ENCODE results near the gene SPATA6L.
A peak's percentile ranks its signal among the peaks of the same experiment; 100 is the strongest.

DNA sequence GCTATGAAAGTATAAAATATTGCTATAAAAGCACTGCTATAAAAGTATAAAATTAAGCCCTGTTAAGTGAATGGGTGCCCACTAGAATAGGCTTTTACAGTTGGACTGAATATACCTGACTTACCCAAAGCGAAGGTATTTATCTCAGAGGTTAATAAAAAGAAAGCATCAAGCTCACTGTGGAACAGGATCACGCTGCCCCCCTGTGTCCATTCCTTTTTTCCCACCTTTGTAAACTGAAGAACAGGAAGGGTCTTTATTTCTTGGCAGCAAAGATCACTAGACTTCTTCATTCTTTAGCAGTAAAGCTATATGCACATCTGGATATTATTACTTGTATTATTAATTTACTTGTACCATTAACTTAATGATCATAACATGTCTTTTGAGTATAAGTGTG is 26.3 kb downstream of the SPATA6L start:
- TF ChIP-seq POLR2A (IDR thresholded peaks at IDR 0.05) (no peak), POLR2AphosphoS5 (IDR thresholded peaks at IDR 0.05) (no peak)
- TF ChIP-seq, protein P1, sequence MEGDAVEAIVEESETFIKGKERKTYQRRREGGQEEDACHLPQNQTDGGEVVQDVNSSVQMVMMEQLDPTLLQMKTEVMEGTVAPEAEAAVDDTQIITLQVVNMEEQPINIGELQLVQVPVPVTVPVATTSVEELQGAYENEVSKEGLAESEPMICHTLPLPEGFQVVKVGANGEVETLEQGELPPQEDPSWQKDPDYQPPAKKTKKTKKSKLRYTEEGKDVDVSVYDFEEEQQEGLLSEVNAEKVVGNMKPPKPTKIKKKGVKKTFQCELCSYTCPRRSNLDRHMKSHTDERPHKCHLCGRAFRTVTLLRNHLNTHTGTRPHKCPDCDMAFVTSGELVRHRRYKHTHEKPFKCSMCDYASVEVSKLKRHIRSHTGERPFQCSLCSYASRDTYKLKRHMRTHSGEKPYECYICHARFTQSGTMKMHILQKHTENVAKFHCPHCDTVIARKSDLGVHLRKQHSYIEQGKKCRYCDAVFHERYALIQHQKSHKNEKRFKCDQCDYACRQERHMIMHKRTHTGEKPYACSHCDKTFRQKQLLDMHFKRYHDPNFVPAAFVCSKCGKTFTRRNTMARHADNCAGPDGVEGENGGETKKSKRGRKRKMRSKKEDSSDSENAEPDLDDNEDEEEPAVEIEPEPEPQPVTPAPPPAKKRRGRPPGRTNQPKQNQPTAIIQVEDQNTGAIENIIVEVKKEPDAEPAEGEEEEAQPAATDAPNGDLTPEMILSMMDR (IDR thresholded peaks at IDR 0.05) = peak; percentile 23 to 62 (median 42)
